ENCODE data around the gene GOLPH3. TPM values are rescaled to one million over a fixed set of nuclear protein-coding genes. Genes with fewer than 3 reads are reported as not detected.
"Not testable (repeated sequence)": the region's sequence is repeated elsewhere in the genome, so short reads cannot be mapped to it uniquely, and the experiment has no call there.

The GOLPH3 gene
- total RNA-seq, 1 donor = 86.4 TPM

DNA sequence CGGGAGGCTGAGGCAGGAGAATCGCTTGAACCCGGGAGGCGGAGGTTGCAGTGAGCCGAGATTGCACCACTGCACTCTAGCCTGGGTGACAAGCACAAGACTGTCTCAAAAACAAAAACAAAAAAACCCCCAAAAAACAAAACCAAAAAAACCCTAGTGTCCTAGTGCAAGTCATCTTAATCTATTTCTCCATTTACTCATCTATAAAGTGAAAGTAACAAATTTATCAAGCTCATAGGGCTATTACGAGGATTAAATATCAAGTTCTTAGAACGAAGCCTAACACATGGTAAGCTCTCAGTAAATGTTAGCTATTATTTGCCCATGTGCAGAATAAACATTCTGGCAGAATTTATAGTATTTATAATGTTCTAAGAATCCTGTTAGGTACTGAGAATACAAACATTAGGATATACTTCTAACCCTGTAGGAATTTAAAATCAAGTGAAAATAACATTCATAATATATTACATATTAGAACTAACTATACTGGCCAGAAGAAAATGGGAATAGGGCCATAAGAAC lies 45.0 kb downstream of the GOLPH3 start:
- TF ChIP-seq, protein P1, sequence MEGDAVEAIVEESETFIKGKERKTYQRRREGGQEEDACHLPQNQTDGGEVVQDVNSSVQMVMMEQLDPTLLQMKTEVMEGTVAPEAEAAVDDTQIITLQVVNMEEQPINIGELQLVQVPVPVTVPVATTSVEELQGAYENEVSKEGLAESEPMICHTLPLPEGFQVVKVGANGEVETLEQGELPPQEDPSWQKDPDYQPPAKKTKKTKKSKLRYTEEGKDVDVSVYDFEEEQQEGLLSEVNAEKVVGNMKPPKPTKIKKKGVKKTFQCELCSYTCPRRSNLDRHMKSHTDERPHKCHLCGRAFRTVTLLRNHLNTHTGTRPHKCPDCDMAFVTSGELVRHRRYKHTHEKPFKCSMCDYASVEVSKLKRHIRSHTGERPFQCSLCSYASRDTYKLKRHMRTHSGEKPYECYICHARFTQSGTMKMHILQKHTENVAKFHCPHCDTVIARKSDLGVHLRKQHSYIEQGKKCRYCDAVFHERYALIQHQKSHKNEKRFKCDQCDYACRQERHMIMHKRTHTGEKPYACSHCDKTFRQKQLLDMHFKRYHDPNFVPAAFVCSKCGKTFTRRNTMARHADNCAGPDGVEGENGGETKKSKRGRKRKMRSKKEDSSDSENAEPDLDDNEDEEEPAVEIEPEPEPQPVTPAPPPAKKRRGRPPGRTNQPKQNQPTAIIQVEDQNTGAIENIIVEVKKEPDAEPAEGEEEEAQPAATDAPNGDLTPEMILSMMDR (IDR thresholded peaks at IDR 0.05; ENCODE audit: insufficient read depth, low read depth, low read length) = no peak
- H3K4me3 ChIP-seq (ENCODE audit: low read depth, low read length) = no peak overlapping the region
- DNase-seq (ENCODE audit: low read depth) = no peak

DNA sequence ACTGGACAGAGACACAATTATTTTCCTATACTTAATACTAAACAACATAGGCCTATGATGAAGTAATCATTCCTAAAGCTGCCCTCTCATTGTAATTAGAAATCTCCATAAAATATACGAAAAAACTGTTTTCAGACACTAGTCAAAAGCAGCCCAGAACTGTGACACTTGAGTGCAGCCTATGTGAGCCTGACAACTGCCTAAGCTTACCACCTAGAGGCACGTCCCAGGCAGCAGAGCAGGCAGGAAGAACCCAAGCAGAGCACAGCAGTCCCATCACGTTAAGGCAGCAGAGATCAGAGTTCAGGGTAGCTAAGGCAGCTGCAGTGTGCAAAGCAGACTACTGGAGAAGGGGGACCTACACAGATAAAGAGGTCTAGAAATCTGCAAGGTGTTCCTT lies 46.4 kb downstream of the GOLPH3 start:
- TF ChIP-seq, protein P1 (IDR thresholded peaks at IDR 0.05; ENCODE audit: insufficient read depth, low read depth, low read length) = no peak
- DNase-seq (ENCODE audit: low read depth) = no peak
- H3K4me3 ChIP-seq (ENCODE audit: low read depth, low read length) = no peak overlapping the region

DNA sequence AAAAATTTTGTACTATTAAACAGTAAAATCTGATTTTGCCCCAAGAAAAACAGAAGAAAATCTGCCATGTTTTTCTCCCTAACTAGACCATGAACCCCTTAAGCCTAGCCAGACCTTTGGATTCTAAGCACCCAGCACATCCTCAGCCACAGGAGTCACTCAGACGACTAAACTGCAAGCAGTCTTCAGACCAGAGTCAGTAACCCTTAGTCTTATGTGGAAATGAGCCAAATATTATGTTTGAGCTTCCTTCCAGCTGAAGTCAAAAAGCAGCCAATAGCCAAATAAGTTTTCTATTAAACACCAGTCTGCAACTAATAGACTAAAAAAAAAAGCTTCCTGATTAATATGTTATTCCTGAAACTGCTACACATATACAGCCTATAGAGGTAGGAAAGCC lies 47.4 kb downstream of the GOLPH3 start:
- no peak overlapping the region for H3K4me3 ChIP-seq (ENCODE audit: low read depth, low read length)
- no peak for DNase-seq (ENCODE audit: low read depth)
- TF ChIP-seq, protein P1 (IDR thresholded peaks at IDR 0.05; ENCODE audit: insufficient read depth, low read depth, low read length) = no peak

DNA sequence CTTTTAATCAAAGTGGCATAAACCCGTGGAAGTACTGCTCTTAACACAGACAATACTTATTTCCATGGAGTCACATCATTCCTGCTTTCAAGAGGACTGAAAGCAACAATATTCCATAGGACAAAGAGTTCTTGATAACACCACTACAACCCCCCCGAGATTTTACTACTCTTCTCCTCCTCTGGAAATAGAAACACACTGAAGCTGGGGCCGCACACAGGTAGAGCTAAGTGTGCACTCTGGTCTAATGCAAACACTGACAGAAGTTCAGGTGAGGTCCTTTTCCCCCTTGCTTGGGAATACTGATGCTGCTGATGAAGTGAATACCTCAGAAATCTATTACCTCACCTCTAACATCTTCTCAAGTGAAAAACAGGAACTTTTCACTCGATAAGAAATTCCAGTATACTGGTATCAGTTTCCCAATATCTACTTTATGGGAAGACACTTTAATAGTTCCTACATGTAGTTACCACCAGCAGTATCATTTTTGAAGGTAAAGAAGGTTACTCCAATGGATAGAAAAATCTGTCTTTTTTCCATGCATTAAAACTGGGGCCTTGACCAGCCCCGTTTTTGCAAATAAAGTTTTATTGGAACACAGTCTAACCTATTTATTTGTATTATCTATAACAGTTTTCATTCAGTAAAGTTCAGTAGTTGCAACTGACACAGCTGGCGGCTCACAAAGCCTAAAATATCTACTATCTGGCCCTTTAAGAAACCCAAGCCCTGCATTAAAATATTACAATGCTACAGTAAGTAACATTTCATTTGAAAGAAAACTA lies 50.0 kb downstream of the GOLPH3 start:
- no peak overlapping the region for H3K4me3 ChIP-seq (ENCODE audit: low read depth, low read length)
- TF ChIP-seq, protein P1 (IDR thresholded peaks at IDR 0.05; ENCODE audit: insufficient read depth, low read depth, low read length) = no peak
- no peak for DNase-seq (ENCODE audit: low read depth)

DNA sequence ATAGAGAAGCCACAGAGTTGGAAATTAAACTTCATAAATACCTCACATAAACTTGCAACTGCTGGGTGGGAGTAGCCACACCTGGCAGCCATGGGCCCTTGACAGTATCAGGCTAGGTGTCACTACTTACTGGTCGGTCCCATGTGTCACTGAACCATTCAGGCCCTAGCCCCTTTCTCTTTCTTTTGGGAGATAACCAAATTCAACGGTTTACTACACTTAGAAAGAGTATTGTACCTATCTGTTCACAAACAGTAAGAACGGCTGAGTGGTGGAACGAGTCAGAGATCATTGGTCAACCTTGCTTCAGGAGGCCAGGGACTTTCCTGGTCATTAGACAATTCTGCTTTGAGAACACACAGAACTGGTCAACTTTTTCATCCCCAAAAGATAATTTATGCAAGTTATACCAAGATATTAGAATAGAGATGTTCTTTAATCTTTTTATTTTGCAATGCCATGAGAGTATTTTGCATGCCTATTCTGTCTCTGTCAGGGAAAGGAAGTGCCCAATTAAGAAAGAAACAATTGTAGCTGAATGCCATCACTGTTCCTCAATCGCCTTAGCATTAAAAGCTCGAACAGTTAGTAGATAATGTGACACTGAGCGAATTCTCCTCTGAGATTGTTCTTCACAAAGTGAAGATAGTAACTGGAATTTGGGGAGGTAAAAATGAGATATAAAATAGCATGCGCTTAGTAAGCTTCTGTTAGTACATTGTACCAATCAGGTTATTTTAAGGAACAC lies 50.9 kb downstream of the GOLPH3 start:
- TF ChIP-seq, protein P1 (IDR thresholded peaks at IDR 0.05; ENCODE audit: insufficient read depth, low read depth, low read length) = no peak
- H3K4me3 ChIP-seq (ENCODE audit: low read depth, low read length) = no peak overlapping the region
- no peak for DNase-seq (ENCODE audit: low read depth)

DNA sequence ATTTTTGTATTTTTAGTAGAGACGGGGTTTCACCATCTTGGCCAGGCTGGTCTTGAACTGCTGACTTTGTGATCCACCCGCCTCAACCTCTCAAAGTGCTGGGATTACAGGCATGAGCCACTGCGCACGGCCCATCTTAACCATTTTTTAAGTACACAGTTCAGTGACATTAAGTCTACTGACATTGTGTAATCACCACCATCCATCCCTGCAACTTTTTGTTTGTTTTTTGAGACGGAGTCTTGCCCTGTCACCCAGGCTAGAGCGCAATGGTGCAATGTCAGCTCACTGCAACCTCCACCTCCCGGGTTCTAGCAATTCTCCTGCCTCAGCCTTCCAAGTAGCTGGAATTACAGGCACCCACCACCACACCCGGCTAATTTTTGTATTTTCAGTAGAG lies 55.2 kb downstream of the GOLPH3 start:
- not testable (repeated sequence) for H3K4me3 ChIP-seq (ENCODE audit: low read depth, low read length); DNase-seq (ENCODE audit: low read depth)

DNA sequence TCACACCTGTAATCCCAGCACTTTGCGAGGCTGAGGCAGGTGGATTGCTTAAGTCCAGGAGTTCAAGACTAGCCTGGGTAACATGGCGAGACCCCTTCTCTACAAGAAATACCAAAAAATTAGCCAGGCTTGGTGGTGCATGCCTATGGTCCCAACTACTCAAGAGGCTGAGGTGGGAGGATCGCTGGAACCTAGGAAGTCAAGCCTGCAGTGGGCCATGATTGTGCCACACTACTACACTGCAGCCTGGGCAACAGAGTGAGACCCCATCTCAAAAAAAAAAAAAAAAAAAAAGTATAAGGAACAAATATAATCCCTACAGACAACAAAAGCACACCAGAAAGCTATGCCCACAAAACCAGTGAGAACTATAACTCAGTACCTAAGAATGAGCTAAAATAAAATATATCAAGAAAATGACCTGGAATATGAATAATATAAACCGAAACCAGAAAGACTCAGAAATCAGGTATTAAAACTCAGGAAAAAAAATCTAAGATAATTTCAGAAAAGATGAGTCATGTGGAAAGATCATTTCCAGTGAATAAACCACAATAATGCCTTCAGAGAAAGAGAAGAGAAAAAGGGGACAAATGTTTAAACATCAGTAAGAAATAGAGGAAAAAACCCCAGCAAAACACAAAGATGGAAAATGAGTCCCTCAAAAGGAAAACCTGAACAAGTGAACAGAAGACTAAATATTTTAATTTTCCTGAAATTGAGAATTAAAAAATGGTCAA lies 57.4 kb downstream of the GOLPH3 start:
- no peak for DNase-seq (ENCODE audit: low read depth)
- H3K4me3 ChIP-seq (ENCODE audit: low read depth, low read length) = no peak overlapping the region
- TF ChIP-seq, protein P1 (IDR thresholded peaks at IDR 0.05; ENCODE audit: insufficient read depth, low read depth, low read length) = no peak

Measured in fibroblast of villous mesenchyme (primary cell).